ENCODE results near the gene GLB1L3. TPM values are rescaled to one million over a fixed set of nuclear protein-coding genes. Genes with fewer than 3 reads are reported as not detected.

Gene GLB1L3
- total RNA-seq, 1 donor from 2014 or later: not detected

DNA sequence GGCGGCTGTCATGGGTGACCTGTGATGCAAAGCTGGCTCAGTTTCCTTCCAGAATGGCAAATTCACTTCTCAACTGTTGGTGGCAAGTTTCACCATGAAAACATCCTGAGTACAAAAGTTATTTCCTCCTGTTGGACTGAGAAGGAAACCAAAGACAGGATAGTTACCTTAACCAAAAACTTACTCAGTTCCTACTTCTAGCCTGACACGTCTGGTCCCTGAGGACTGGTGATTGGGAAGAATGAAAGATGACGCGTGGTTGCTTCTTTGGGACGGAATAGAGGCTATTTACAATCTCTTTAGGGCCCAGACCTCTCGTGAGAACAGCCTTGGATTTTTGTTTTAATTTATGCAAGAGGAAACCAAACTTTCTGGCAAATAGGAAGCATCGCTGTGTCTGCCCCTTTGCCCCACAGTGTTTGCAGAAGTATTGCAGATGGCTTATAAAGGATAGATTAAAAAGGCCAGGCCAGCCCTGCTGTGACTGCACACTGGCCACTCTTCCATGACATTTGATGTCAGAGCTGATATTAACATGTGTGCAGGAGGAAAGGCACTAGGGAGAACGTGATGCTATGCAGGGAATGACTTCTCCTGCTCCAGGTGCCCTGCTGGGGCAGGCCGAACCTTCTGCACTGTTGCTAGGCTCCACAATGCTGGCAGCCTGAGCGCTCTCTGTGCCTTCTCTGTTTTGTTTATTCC is 44.1 kb upstream of the GLB1L3 start:
- Mint-ChIP-seq H3K27ac (no peak overlapping the region), H3K36me3 (peaks cover 10% of the 10 kb centered on the region)
- TF ChIP-seq, protein P1, sequence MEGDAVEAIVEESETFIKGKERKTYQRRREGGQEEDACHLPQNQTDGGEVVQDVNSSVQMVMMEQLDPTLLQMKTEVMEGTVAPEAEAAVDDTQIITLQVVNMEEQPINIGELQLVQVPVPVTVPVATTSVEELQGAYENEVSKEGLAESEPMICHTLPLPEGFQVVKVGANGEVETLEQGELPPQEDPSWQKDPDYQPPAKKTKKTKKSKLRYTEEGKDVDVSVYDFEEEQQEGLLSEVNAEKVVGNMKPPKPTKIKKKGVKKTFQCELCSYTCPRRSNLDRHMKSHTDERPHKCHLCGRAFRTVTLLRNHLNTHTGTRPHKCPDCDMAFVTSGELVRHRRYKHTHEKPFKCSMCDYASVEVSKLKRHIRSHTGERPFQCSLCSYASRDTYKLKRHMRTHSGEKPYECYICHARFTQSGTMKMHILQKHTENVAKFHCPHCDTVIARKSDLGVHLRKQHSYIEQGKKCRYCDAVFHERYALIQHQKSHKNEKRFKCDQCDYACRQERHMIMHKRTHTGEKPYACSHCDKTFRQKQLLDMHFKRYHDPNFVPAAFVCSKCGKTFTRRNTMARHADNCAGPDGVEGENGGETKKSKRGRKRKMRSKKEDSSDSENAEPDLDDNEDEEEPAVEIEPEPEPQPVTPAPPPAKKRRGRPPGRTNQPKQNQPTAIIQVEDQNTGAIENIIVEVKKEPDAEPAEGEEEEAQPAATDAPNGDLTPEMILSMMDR (conservative IDR thresholded peaks at IDR 0.05): no peak

DNA sequence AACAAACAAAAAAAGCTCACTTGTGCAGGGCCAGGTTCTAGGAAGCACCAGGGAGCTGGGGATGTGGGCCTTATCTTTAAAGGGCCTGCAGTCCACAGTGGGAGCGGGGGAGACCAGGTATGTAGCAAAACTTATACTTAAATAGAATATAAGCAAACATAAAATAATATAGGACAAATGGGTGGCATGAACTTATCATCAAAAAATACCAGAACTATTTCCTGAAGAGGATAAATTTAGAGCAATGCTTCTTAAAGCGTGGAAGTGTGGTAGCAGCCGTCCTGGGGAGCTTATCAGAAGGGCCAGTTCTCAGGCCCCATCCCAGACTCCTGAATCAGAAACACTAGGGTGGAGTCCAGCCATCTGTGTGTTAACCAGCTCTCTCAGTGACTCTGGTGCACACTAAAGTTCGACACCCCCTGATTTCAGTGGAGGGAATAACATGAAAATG is 42.4 kb upstream of the GLB1L3 start:
- H3K27ac Mint-ChIP-seq: no peak overlapping the region
- DNase-seq (ENCODE audit: extremely low spot score, unreplicated experiment): no peak
- H3K9me3 Mint-ChIP-seq: no peaks in the 10 kb centered on the region
- H3K4me3 Mint-ChIP-seq: no peak overlapping the region
- peaks cover 15% of the 10 kb centered on the region for H3K4me1 Mint-ChIP-seq (ENCODE audit: unreplicated experiment)
- H3K27me3 Mint-ChIP-seq: no peaks in the 10 kb centered on the region
- TF ChIP-seq, protein P1 (conservative IDR thresholded peaks at IDR 0.05): no peak
- peaks cover 19% of the 10 kb centered on the region for H3K36me3 Mint-ChIP-seq

More for the DNA sequence above, 44.1 kb upstream of the GLB1L3 start:
- H3K4me1 Mint-ChIP-seq (ENCODE audit: unreplicated experiment): peaks cover 25% of the 10 kb centered on the region
- H3K9me3 Mint-ChIP-seq: no peaks in the 10 kb centered on the region
- H3K27me3 Mint-ChIP-seq: no peaks in the 10 kb centered on the region
- no peak overlapping the region for H3K4me3 Mint-ChIP-seq
- no peak for DNase-seq (ENCODE audit: extremely low spot score, unreplicated experiment)

DNA sequence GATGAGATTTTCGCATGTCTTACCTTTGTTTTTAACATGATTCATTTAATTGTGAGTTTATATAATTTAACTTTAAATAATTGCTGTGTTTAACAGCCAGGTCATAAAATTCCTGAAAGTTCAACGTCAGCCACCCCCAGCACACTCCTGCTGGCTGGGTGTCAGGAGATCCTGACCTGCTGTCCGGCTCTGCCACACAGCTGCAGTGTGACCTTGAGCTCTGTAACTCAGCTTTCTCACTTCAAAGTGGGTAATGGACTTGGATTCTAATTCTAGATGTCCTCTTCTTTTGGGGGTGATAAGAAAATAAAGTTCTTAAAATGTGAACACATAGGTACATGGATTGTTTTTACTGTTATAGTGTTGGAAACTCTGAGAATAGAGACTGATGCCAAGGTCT is 40.8 kb upstream of the GLB1L3 start:
- TF ChIP-seq, protein P1 (conservative IDR thresholded peaks at IDR 0.05): no peak

DNA sequence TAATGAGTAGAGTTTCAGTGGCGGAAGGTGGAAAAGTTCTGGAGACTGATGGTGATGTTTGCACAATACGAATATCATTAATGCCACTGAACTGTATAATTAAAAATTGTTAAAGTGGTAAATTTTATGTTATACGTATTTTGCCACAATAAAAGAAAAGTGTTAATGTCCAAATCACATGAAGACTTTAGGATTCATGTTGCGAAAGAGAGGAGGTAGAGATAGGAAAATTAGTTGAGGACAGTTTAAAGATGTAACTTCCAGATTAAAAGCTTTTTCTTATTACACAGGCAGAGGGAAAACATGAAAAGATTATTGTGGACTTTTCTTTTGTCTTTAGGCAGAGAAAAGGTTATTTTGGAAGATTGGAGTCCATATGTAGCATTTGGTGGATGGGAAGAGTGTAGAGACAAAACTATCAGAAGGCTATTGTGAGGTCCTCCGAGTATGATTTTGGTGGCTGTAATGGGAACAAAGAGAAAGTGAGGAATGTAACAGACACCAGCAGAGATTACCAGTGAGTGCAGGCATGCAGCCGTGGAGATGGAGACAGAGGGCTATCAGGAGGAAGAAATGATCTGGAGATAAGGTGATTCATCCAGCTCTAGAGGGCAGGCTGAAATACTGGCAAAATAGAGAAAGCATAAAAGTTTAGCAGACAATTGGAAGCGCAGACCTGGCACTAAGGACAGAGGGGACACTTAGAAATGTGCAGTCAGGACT is 39.2 kb upstream of the GLB1L3 start:
- TF ChIP-seq, protein P1 (conservative IDR thresholded peaks at IDR 0.05): no peak

More for the DNA sequence above, 40.8 kb upstream of the GLB1L3 start:
- no peak overlapping the region for H3K27ac Mint-ChIP-seq
- no peaks in the 10 kb centered on the region for H3K9me3 Mint-ChIP-seq
- DNase-seq (ENCODE audit: extremely low spot score, unreplicated experiment): no peak
- peaks cover 4% of the 10 kb centered on the region for H3K4me1 Mint-ChIP-seq (ENCODE audit: unreplicated experiment)
- H3K36me3 Mint-ChIP-seq: peaks cover 13% of the 10 kb centered on the region
- H3K27me3 Mint-ChIP-seq: no peaks in the 10 kb centered on the region
- H3K4me3 Mint-ChIP-seq: no peak overlapping the region

DNA sequence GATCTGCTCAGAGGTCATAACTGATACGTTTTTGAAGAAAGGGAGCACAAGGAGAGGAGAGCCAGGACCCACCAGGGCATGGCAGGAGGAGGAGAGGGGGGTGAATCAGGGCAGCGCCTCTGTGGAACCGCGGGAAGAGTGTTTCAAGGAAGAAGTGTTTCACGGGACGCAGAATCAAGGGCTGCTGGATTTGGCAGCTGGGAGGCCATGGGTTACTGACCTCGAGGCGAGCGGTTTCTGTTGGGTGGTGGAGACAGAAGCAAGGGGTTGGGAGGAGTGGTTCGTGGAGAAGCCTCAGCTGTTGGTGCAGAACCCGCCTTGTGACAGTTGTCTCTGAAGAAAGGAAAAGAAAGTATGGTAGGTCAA is 38.6 kb upstream of the GLB1L3 start:
- DNase-seq (ENCODE audit: extremely low spot score, unreplicated experiment): no peak
- TF ChIP-seq, protein P1 (conservative IDR thresholded peaks at IDR 0.05): no peak
- Mint-ChIP-seq H3K4me3 (no peak overlapping the region), H3K27ac (no peak overlapping the region), H3K27me3 (no peaks in the 10 kb centered on the region), H3K9me3 (no peaks in the 10 kb centered on the region), H3K36me3 (peaks cover 15% of the 10 kb centered on the region), H3K4me1 (ENCODE audit: unreplicated experiment) (no peaks in the 10 kb centered on the region)

More for the DNA sequence above, 39.2 kb upstream of the GLB1L3 start:
- no peak overlapping the region for H3K4me3 Mint-ChIP-seq
- H3K9me3 Mint-ChIP-seq: no peaks in the 10 kb centered on the region
- H3K36me3 Mint-ChIP-seq: peaks cover 13% of the 10 kb centered on the region
- no peak overlapping the region for H3K27ac Mint-ChIP-seq
- H3K27me3 Mint-ChIP-seq: no peaks in the 10 kb centered on the region
- DNase-seq (ENCODE audit: extremely low spot score, unreplicated experiment): no peak
- H3K4me1 Mint-ChIP-seq (ENCODE audit: unreplicated experiment): no peaks in the 10 kb centered on the region

All from type B pancreatic cell (in vitro differentiated cells).